Measurements from ENCODE around the gene ADORA2B.

ADORA2B gene

GRCh38 chr17:16002708-16003260 lies 57.9 kb downstream of the ADORA2B start:
- DNase-seq (ENCODE audit: insufficient read length, low spot score): no peak
- TF ChIP-seq CTCF (IDR thresholded peaks at IDR 0.05; ENCODE audit: insufficient read depth, missing control alignments): no peak
- no peak for FAIRE-seq

GRCh38 chr17:16003841-16004240 lies 58.9 kb downstream of the ADORA2B start:
- no peak for FAIRE-seq
- TF ChIP-seq CTCF (IDR thresholded peaks at IDR 0.05; ENCODE audit: insufficient read depth, missing control alignments): no peak
- no peak for DNase-seq (ENCODE audit: insufficient read length, low spot score)

GRCh38 chr17:16005636-16006035 lies 60.7 kb downstream of the ADORA2B start:
- FAIRE-seq (no peak), DNase-seq (ENCODE audit: insufficient read length, low spot score) (no peak)
- TF ChIP-seq CTCF (IDR thresholded peaks at IDR 0.05; ENCODE audit: insufficient read depth, missing control alignments): no peak

GRCh38 chr17:16007439-16007838 lies 62.5 kb downstream of the ADORA2B start:
- TF ChIP-seq CTCF (IDR thresholded peaks at IDR 0.05; ENCODE audit: insufficient read depth, missing control alignments): no peak
- no peak for DNase-seq (ENCODE audit: insufficient read length, low spot score)
- FAIRE-seq: no peak

GRCh38 chr17:16013943-16014407 lies 69.0 kb downstream of the ADORA2B start:
- no peak for DNase-seq (ENCODE audit: insufficient read length, low spot score)
- FAIRE-seq: peak; percentile 67
- TF ChIP-seq CTCF (IDR thresholded peaks at IDR 0.05; ENCODE audit: insufficient read depth, missing control alignments): no peak

GRCh38 chr17:16019347-16019746 lies 74.4 kb downstream of the ADORA2B start:
- FAIRE-seq (no peak), DNase-seq (ENCODE audit: insufficient read length, low spot score) (no peak)
- no peak for TF ChIP-seq CTCF (IDR thresholded peaks at IDR 0.05; ENCODE audit: insufficient read depth, missing control alignments)

- no peak for TF ChIP-seq CTCF (IDR thresholded peaks at IDR 0.05; ENCODE audit: insufficient read depth, missing control alignments)
- FAIRE-seq (no peak), DNase-seq (ENCODE audit: insufficient read length, low spot score) (no peak)
Observed at GRCh38 chr17:16023881-16024280, 79.0 kb downstream of the ADORA2B start.
